Upper lobe of right lung (tissue), 1 donor: ENCODE measurements around the gene KLHL33. TPM values are rescaled to one million over a fixed set of nuclear protein-coding genes. Genes with fewer than 3 reads are reported as not detected.

Source experiments
- ATAC-seq: fragments of 200-7000 bp; cut with Tn5 transposase; one replicate; pipeline ENCODE4 v1.9.1; 2020; ENCODE audit warnings: mild to moderate bottlenecking, moderate library complexity
- DNase-seq: peaks from one replicate; pipeline ENCODE4 v3.0.0-alpha.2; 2020
- H3K27ac ChIP-seq: fragments of 200-600 bp; one replicate; pipeline ENCODE4 v1.8.0; 2022
- H3K27me3 ChIP-seq: fragments of 200-600 bp; one replicate; pipeline ENCODE4 v1.8.0; 2022; ENCODE audit warnings: mild to moderate bottlenecking
- H3K36me3 ChIP-seq: fragments of 200-600 bp; one replicate; pipeline ENCODE4 v1.8.0; 2022
- H3K4me1 ChIP-seq: fragments of 200-600 bp; one replicate; pipeline ENCODE4 v1.8.0; 2022
- H3K4me3 ChIP-seq: fragments of 200-600 bp; one replicate; pipeline ENCODE4 v1.8.0; 2022; ENCODE audit warnings: mild to moderate bottlenecking
- H3K9me3 ChIP-seq: fragments of 200-600 bp; one replicate; pipeline ENCODE4 v1.8.0; 2022
- intact Hi-C: fragments of 100-400 bp; cut with DNase I; formaldehyde crosslinking; loops from one replicate; pipeline ENCODE4 v1.11.0; 2022
- total RNA-seq: library from RNA; stranded (reverse); fragmentation: NEBNext Ultra II Directional; extraction: Animal tissue kit (Norgen Biotek cat#: 25700); gene quantifications from one replicate; pipeline ENCODE4 v1.2.1, GENCODE V29; 2021
- TF ChIP-seq, protein P1 (sequence below): fragments of 200-600 bp; IDR thresholded peaks from one replicate; pipeline ENCODE4 v1.8.0; 2022; ENCODE audit warnings: antibody characterized with exemption
- donor health status: DM: no; HTN: yes; CAD: no; lungs with severe emphysema.

Gene KLHL33
- total RNA-seq, 1 donor from 2014 or later, result 0.29 TPM

DNA sequence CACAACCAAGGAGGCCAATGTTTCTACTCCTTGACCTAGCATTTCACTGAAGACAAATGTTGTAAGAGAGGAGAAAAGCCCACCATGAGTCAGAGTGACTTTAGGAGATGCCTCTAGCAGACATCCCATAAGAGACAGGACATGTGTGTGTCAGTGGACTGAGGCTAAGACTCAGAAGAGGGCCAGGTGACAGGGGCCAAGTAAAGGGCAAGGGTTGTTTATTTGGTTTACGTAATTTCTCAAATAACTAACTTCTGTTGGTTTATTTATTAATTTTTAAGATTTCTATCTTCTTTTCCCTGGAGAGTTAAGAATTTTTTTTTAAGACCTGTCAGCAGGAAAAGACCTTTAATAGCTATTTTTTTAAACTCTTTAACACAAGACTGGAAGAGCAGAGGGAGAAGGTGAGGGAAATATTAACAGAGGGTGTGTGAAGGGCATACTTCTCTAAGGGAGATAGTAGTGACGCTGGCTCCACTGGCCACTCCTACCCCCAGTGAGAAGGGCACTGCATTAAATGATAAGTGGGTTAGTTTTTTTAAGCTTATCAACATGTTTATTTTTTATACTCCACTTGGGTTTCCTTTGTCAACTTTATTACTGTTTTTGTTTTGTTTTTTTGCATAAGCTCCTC is 36.7 kb upstream of the KLHL33 start:
- H3K27me3 ChIP-seq, result no peaks in the 10 kb centered on the region
- H3K27ac ChIP-seq, result no peak overlapping the region
- DNase-seq, result no peak
- ATAC-seq, result no peak
- no peak overlapping the region for H3K4me3 ChIP-seq
- TF ChIP-seq, protein P1, sequence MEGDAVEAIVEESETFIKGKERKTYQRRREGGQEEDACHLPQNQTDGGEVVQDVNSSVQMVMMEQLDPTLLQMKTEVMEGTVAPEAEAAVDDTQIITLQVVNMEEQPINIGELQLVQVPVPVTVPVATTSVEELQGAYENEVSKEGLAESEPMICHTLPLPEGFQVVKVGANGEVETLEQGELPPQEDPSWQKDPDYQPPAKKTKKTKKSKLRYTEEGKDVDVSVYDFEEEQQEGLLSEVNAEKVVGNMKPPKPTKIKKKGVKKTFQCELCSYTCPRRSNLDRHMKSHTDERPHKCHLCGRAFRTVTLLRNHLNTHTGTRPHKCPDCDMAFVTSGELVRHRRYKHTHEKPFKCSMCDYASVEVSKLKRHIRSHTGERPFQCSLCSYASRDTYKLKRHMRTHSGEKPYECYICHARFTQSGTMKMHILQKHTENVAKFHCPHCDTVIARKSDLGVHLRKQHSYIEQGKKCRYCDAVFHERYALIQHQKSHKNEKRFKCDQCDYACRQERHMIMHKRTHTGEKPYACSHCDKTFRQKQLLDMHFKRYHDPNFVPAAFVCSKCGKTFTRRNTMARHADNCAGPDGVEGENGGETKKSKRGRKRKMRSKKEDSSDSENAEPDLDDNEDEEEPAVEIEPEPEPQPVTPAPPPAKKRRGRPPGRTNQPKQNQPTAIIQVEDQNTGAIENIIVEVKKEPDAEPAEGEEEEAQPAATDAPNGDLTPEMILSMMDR, result no peak
- H3K9me3 ChIP-seq, result no peaks in the 10 kb centered on the region
- peaks cover 42% of the 10 kb centered on the region for H3K4me1 ChIP-seq
- H3K36me3 ChIP-seq, result peaks cover 52% of the 10 kb centered on the region
- intact Hi-C loops, result no loop called here

DNA sequence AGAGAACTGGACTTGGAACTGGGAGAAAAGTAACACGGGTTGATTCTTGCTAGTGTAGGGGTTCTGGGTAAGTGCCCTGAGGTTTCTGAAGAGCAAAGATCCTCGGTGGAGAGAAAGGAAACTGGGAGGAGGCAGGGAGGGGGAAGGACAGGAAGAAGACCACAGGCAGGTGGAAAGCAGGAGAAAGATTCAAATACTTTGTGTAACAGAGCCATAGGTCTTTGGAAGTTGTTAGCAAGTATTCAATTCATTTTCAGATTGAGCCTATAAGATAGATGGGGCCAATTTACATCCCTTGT is 34.6 kb upstream of the KLHL33 start:
- ATAC-seq, result no peak
- Histone ChIP-seq H3K27ac (peak overlapping the region; percentile 92), H3K4me3 (peak overlapping the region; percentile 79), H3K4me1 (peaks cover 28% of the 10 kb centered on the region), H3K27me3 (no peaks in the 10 kb centered on the region), H3K36me3 (peaks cover 39% of the 10 kb centered on the region), H3K9me3 (no peaks in the 10 kb centered on the region)
- intact Hi-C loops, result no loop called here
- TF ChIP-seq, protein P1, result no peak
- no peak for DNase-seq

DNA sequence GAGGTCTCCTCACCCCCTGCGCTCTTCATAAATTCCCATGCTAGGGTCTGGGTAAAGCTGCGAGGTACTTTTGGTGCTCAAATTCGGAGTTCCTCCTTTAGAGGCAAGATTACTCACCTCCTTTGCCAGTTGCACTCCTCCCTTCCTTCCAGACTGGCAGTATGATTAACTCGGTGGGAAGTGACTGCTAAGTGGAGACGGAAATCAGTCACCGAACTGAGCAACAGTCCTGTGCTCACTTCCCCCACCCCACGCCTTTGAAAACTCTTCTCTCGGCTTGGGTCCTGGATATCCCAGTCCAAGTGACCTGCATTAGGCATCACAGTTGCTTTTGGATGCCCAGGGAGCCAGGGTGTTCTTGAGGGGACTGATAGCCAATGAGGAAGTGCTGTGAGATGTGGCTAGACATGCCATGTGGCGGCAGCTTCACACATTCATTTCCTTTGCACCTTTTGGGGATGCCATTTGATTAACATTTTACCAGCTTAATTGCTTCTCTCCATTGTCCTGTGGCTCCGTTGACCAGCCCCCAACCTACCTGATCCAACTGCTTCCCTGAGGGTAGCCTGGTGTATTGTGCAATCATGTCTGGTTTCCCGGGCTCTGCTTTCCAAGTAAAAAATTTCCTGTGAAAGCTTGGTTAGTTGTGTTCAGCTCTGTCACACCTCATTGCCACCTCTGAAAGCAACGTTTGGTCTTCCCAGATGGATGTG is 34.1 kb upstream of the KLHL33 start:
- Histone ChIP-seq H3K4me3 (peak overlapping the region; percentile 79), H3K27ac (peak overlapping the region; percentile 92), H3K9me3 (no peaks in the 10 kb centered on the region), H3K4me1 (peaks cover 28% of the 10 kb centered on the region), H3K27me3 (no peaks in the 10 kb centered on the region), H3K36me3 (peaks cover 34% of the 10 kb centered on the region)
- TF ChIP-seq, protein P1, result no peak
- ATAC-seq (peak; percentile 78), DNase-seq (no peak)
- intact Hi-C loops, result no loop called here

DNA sequence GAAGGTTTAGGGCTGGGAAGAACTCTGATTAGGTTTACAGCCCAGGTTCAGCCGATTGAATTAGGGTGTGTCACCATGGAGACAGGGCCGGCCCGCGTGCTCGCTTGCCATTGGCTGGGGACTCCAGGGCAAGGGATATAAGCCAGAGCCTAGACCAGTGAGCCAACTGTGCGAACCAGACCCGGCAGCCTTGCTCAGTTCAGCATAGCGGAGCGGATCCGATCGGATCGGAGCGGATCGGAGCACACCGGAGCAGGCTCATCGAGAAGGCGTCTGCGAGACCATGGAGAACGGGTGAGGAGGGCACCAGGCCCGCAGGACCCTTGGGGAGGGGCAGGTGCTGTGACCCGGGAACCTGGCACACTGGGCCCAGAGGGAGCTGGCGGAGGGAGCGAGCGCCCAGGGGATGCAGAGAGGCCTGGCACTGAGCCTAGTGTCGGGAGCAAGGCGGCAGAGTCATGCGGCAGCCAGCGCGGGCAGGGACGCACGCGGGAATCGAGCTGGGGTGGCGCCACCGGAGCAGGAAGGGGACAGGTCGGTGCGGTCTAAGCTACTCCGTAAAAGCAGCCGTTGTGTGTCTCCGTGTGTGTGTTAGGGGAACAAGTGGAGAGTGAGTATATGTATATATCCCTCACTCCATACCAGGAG is 33.4 kb upstream of the KLHL33 start, which contains the start of gene PNP:
TSS of gene PNP (plus strand) at position 165 of the 648 bp plus-strand sequence. CDS start at position 284, 119 bp downstream.
- H3K4me3 ChIP-seq, result peak within 1 kb of the TSS; percentile 79
- H3K36me3 ChIP-seq, result peaks cover 27% of the 10 kb centered on the region
- H3K9me3 ChIP-seq, result no peaks in the 10 kb centered on the region
- peaks cover 28% of the 10 kb centered on the region for H3K4me1 ChIP-seq
- intact Hi-C loops, result no loop called here
- DNase-seq (peak; percentile 93), ATAC-seq (peak; percentile 97)
- H3K27ac ChIP-seq, result peak within 1 kb of the TSS; percentile 92
- H3K27me3 ChIP-seq, result no peaks in the 10 kb centered on the region
- TF ChIP-seq, protein P1, result no peak

DNA sequence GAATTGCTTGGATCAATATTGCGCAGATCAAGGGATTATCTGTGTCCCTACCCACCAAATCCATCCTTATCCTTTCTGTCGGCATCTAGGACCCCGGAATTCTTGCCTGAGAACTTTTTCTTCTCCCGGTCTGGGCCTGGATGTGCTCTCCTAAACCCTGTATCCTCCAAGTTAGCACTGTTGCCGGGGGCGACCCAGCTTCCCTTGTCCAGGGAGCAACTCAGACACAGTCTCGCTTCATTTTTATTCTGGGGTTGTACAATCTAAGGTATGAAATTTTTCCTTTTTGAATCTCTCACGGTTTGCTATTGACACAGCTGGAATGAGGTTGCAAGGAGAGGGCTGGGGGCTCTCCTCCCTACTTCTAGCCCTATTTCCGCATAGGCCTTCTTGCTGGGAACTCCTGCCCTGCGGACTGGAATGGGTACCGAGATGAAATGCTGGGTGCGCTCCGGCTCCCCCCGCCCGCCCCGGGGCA is 32.8 kb upstream of the KLHL33 start:
- Histone ChIP-seq H3K27me3 (no peaks in the 10 kb centered on the region), H3K36me3 (peaks cover 21% of the 10 kb centered on the region), H3K27ac (peak overlapping the region; percentile 92), H3K4me3 (peak overlapping the region; percentile 79), H3K9me3 (no peaks in the 10 kb centered on the region), H3K4me1 (peaks cover 28% of the 10 kb centered on the region)
- ATAC-seq, result no peak
- intact Hi-C loops, result no loop called here
- peak; percentile 68 for DNase-seq
- TF ChIP-seq, protein P1, result no peak
